ENCODE measurements around the gene PAFAH1B2.

DNA sequence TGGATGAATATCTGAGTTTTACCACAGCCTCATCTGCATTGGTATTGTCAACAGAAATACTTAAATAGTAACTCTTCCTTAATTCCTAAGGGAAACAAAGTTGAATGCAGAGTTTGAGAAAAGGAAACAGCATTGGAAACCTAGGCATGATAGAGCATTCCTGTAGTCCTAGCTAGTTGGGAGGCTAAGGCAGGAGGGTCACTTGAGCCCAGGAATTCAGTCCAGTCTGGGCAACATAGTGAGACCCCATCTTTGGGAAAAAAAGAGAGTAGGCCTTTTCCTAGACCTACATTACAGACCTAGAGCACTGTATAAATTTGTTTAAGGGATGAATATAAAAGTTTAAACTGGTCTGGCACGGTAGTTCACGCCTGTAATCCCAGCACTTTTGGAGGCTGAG lies 13.4 kb downstream of the PAFAH1B2 start:
- TF ChIP-seq, protein P1, sequence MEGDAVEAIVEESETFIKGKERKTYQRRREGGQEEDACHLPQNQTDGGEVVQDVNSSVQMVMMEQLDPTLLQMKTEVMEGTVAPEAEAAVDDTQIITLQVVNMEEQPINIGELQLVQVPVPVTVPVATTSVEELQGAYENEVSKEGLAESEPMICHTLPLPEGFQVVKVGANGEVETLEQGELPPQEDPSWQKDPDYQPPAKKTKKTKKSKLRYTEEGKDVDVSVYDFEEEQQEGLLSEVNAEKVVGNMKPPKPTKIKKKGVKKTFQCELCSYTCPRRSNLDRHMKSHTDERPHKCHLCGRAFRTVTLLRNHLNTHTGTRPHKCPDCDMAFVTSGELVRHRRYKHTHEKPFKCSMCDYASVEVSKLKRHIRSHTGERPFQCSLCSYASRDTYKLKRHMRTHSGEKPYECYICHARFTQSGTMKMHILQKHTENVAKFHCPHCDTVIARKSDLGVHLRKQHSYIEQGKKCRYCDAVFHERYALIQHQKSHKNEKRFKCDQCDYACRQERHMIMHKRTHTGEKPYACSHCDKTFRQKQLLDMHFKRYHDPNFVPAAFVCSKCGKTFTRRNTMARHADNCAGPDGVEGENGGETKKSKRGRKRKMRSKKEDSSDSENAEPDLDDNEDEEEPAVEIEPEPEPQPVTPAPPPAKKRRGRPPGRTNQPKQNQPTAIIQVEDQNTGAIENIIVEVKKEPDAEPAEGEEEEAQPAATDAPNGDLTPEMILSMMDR (IDR thresholded peaks at IDR 0.05) = no peak
- no peak for TF ChIP-seq POLR2AphosphoS5 (IDR thresholded peaks at IDR 0.05)
- TF ChIP-seq POLR2A (IDR thresholded peaks at IDR 0.05) = no peak
